SK-N-SH (cell line): ENCODE measurements around the gene UBXN6. TPM values are rescaled to one million over a fixed set of nuclear protein-coding genes. Genes with fewer than 3 reads are reported as not detected.

Source experiments
- CTCF ChIA-PET: fragments of 300-600, 350-600 bp; formaldehyde crosslinking; extraction: SDS; loops from one replicate; lab custom pipeline; 2021; lab: Yijun Ruan, JAX
- POLR2A ChIA-PET: fragments of 350-600 bp; sonication (Branson Sonifier 250); formaldehyde crosslinking; extraction: SDS; loops from one replicate; lab custom pipeline; 2020; ENCODE audit warnings: antibody characterized with exemption, inconsistent platforms; lab: Yijun Ruan, JAX
- DNase-seq: peaks from one replicate; pipeline ENCODE4 v3.0.0; 2012
- H2AFZ ChIP-seq: fragments of 200-600 bp; sonication (generic); 2 replicates; pipeline ENCODE4 v1.8.1; 2016; ENCODE audit warnings: antibody characterized with exemption, mild to moderate bottlenecking, low read depth
- H3F3A ChIP-seq: fragments of 200-600 bp; sonication (generic); replicated peaks from 2 replicates; pipeline ENCODE3; 2016; ENCODE audit warnings: antibody characterized with exemption, mild to moderate bottlenecking; ENCODE audit not compliant: insufficient read depth
- H3K27ac ChIP-seq, 2 experiments: fragments of 200-500 bp in 1 of 2; fragments of 200-600 bp in 1 of 2; sonication (Bioruptor generic) in 1 of 2; sonication (generic), shearing (Covaris generic) in 1 of 2; 2 replicates each; pipeline versions ENCODE4 v1.5.1 to v1.6.1; 2014 to 2016; ENCODE audit warnings: low read depth in 2 of 2, inconsistent platforms in 1 of 2, low read length in 1 of 2, mild to moderate bottlenecking in 1 of 2, mixed read lengths in 1 of 2
- H3K27me3 ChIP-seq: fragments of 200-600 bp; sonication (generic), shearing (Covaris generic); 2 replicates; pipeline ENCODE4 v1.6.1; 2016; ENCODE audit warnings: mixed run types; ENCODE audit not compliant: insufficient read depth
- H3K36me3 ChIP-seq, 2 experiments: fragments of 200-500 bp in 1 of 2; fragments of 200-600 bp in 1 of 2; sonication (Bioruptor generic) in 1 of 2; sonication (generic) in 1 of 2; replicated peaks in 1 of 2; 2 replicates each; pipeline versions ENCODE3 to v1.5.1; 2014 to 2016; ENCODE audit warnings: low read length in 1 of 2, mild to moderate bottlenecking in 1 of 2; ENCODE audit not compliant: insufficient read depth in 2 of 2, control insufficient read depth in 1 of 2
- H3K4me1 ChIP-seq, 2 experiments: fragments of 200-500 bp in 1 of 2; fragments of 200-600 bp in 1 of 2; sonication (Bioruptor generic) in 1 of 2; sonication (generic), shearing (Covaris generic) in 1 of 2; 2 replicates each; pipeline versions ENCODE4 v1.5.1 to v1.6.1; 2014 to 2016; ENCODE audit warnings: low read depth in 1 of 2, low read length in 1 of 2, mixed run types in 1 of 2; ENCODE audit not compliant: insufficient read depth in 2 of 2, control insufficient read depth in 1 of 2
- H3K4me2 ChIP-seq: fragments of 200-600 bp; sonication (generic), shearing (Covaris generic); 2 replicates; pipeline ENCODE4 v1.6.1; 2017; ENCODE audit warnings: mixed run types
- H3K4me3 ChIP-seq, 2 experiments: fragments of 200-500 bp in 1 of 2; fragments of 200-600 bp in 1 of 2; sonication (Bioruptor generic) in 1 of 2; sonication (generic), shearing (Covaris generic) in 1 of 2; 2 replicates each; pipeline versions ENCODE4 v1.5.1 to v1.8.1; 2014 to 2016; ENCODE audit warnings: low read depth in 2 of 2, inconsistent platforms in 1 of 2, low read length in 1 of 2, mild to moderate bottlenecking in 1 of 2, mixed read lengths in 1 of 2, moderate library complexity in 1 of 2
- H3K79me2 ChIP-seq: fragments of 200-600 bp; sonication (generic); 2 replicates; pipeline ENCODE4 v1.8.1; 2017; ENCODE audit warnings: mild to moderate bottlenecking; ENCODE audit not compliant: insufficient read depth
- H3K9ac ChIP-seq: fragments of 200-600 bp; sonication (generic); 2 replicates; pipeline ENCODE4 v1.6.1; 2017; ENCODE audit warnings: mixed run types
- H3K9me2 ChIP-seq: fragments of 200-600 bp; sonication (generic); 2 replicates; pipeline ENCODE4 v1.6.1; 2017; ENCODE audit warnings: mixed run types
- H3K9me3 ChIP-seq: fragments of 200-600 bp; sonication (generic); 2 replicates; pipeline ENCODE4 v1.6.1; 2017; ENCODE audit warnings: mixed run types, mild to moderate bottlenecking, moderate library complexity
- H4K20me1 ChIP-seq: fragments of 200-600 bp; sonication (generic); 2 replicates; pipeline ENCODE4 v1.6.1; 2017; ENCODE audit warnings: mild to moderate bottlenecking, mixed run types; ENCODE audit not compliant: insufficient read depth
- CHD2 ChIP-seq: fragments of 150-350 bp; IDR thresholded peaks from 2 replicates; pipeline ENCODE4 v1.6.1; 2018; ENCODE audit warnings: low read length; ENCODE audit not compliant: partially characterized antibody
- EZH2phosphoT487 ChIP-seq: fragments of 200-600 bp; sonication (generic); IDR thresholded peaks from 2 replicates; pipeline ENCODE4 v1.6.1; 2017; ENCODE audit warnings: low read depth, mixed run types, mild to moderate bottlenecking, antibody characterized with exemption, moderate library complexity, borderline replicate concordance
- FOSL2 ChIP-seq: IDR thresholded peaks from 2 replicates; pipeline ENCODE4 v1.4.0; 2012; ENCODE audit warnings: low read depth, mild to moderate bottlenecking, moderate library complexity, borderline replicate concordance
- FOXJ3 ChIP-seq: sonication (generic); formaldehyde crosslinking; IDR thresholded peaks from 2 replicates; pipeline ENCODE4 v1.5.1; 2020; ENCODE audit warnings: mild to moderate bottlenecking, missing genetic modification reagents
- GABPA ChIP-seq: IDR thresholded peaks from 2 replicates; pipeline ENCODE4 v1.4.0; 2012; ENCODE audit warnings: low read depth, mild to moderate bottlenecking
- MEF2A ChIP-seq: IDR thresholded peaks from 2 replicates; pipeline ENCODE4 v1.4.0; 2012; ENCODE audit warnings: low read depth, borderline replicate concordance
- MXI1 ChIP-seq: IDR thresholded peaks from 2 replicates; pipeline ENCODE4 v1.6.1; 2012; ENCODE audit warnings: mild to moderate bottlenecking, low read depth, low read length, improper control_type of control experiment
- NRF1 ChIP-seq: IDR thresholded peaks from 2 replicates; pipeline ENCODE4 v1.6.1; 2012; ENCODE audit warnings: low read depth, mild to moderate bottlenecking, low read length
- POLR2AphosphoS5 ChIP-seq: IDR thresholded peaks from 2 replicates; pipeline ENCODE4 v1.6.1; 2012; ENCODE audit warnings: low read depth, low read length
- RAD21 ChIP-seq: IDR thresholded peaks from 2 replicates; pipeline ENCODE4 v1.6.1; 2012; ENCODE audit warnings: mild to moderate bottlenecking, low read length
- REST ChIP-seq: IDR thresholded peaks from 2 replicates; pipeline ENCODE4 v1.6.1; 2012; ENCODE audit warnings: mild to moderate bottlenecking, low read depth, low read length, moderate library complexity
- RFX5 ChIP-seq: IDR thresholded peaks from 2 replicates; pipeline ENCODE4 v1.6.1; 2012; ENCODE audit warnings: mild to moderate bottlenecking, improper control_type of control experiment, low read length
- RXRA ChIP-seq: IDR thresholded peaks from 2 replicates; pipeline ENCODE4 v1.4.0; 2012; ENCODE audit warnings: low read depth, mild to moderate bottlenecking, borderline replicate concordance
- SIN3A ChIP-seq: IDR thresholded peaks from 2 replicates; pipeline ENCODE4 v1.6.1; 2012; ENCODE audit warnings: low read depth, mild to moderate bottlenecking, low read length, moderate library complexity, borderline replicate concordance
- USF1 ChIP-seq: IDR thresholded peaks from 2 replicates; pipeline ENCODE4 v1.4.0; 2012; ENCODE audit warnings: low read depth, borderline replicate concordance
- YY1 ChIP-seq: IDR thresholded peaks from 2 replicates; pipeline ENCODE4 v1.4.0; 2012; ENCODE audit warnings: low read depth, mild to moderate bottlenecking
- ZBTB33 ChIP-seq: IDR thresholded peaks from 2 replicates; pipeline ENCODE4 v1.4.0; 2012; ENCODE audit warnings: low read depth, borderline replicate concordance
- WGBS: methylation state at CpG from one replicate; pipeline ENCODE4 v1.1.6; 2017; ENCODE audit warnings: low lambda C conversion rate; 5-methylcytosine and 5-hydroxymethylcytosine counted together
- polyA plus RNA-seq, 3 experiments: library from polyadenylated mRNA; depleted of rRNA; stranded (reverse); fragments of >200 nt; gene quantifications; 2 replicates each; pipeline ENCODE4 v1.2.3, GENCODE V29; 2012

UBXN6 gene
- polyA plus RNA-seq, 1 of the 3 experiments (the other 2 are of a cell fraction): 110 TPM

GRCh38 chr19:4477034-4477801, 19.6 kb upstream of the UBXN6 start:
- peaks cover 18 to 19% of the 10 kb centered on the region in 2 experiments for H3K36me3 ChIP-seq
- CTCF ChIA-PET: no interaction called here
- H4K20me1 ChIP-seq: no peaks in the 10 kb centered on the region
- no peak overlapping the region for H2AFZ ChIP-seq
- H3F3A ChIP-seq: no peaks in the 10 kb centered on the region
- no peak overlapping the region for H3K4me2 ChIP-seq
- H3K4me3 ChIP-seq: no peak overlapping the region
- TF ChIP-seq SIN3A (no peak), REST (no peak), USF1 (no peak), EZH2phosphoT487 (no peak), MXI1 (no peak), MEF2A (no peak), RXRA (no peak), NRF1 (no peak), GABPA (no peak), RAD21 (no peak), CHD2 (no peak), FOXJ3 (CRISPR knock-in tag) (no peak), FOSL2 (no peak), YY1 (no peak), POLR2AphosphoS5 (no peak), RFX5 (no peak), ZBTB33 (no peak)
- H3K9ac ChIP-seq: no peak overlapping the region
- no peaks in the 10 kb centered on the region for H3K9me2 ChIP-seq
- POLR2A ChIA-PET: no interaction called here
- H3K27me3 ChIP-seq: no peaks in the 10 kb centered on the region
- H3K79me2 ChIP-seq: peaks cover 71% of the 10 kb centered on the region
- DNase-seq: no peak
- WGBS: 98% methylated on average over 5 of the region's 16 CpGs
- H3K4me1 ChIP-seq: peaks cover 3 to 21% of the 10 kb centered on the region in 2 experiments; a peak in 1 of 4 replicates
- no peak overlapping the region for H3K27ac ChIP-seq
- H3K9me3 ChIP-seq: no peaks in the 10 kb centered on the region
